ENCODE results near the gene FERMT1. TPM values are rescaled to one million over a fixed set of nuclear protein-coding genes. Genes with fewer than 3 reads are reported as not detected.

FERMT1 gene, protein sequence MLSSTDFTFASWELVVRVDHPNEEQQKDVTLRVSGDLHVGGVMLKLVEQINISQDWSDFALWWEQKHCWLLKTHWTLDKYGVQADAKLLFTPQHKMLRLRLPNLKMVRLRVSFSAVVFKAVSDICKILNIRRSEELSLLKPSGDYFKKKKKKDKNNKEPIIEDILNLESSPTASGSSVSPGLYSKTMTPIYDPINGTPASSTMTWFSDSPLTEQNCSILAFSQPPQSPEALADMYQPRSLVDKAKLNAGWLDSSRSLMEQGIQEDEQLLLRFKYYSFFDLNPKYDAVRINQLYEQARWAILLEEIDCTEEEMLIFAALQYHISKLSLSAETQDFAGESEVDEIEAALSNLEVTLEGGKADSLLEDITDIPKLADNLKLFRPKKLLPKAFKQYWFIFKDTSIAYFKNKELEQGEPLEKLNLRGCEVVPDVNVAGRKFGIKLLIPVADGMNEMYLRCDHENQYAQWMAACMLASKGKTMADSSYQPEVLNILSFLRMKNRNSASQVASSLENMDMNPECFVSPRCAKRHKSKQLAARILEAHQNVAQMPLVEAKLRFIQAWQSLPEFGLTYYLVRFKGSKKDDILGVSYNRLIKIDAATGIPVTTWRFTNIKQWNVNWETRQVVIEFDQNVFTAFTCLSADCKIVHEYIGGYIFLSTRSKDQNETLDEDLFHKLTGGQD
- total RNA-seq (not detected), polyA plus RNA-seq (not detected), total RNA-seq (0 reads per million in 6 experiments)

- ATAC-seq, result peak; percentile 37 to 39
Observed at GRCh38 chr20:6122873-6123648, at the start of gene FERMT1. Gene FERMT1 (minus strand): TSS chr20:6123030. CDS start chr20:6119554, 3,476 bp downstream.

DNA sequence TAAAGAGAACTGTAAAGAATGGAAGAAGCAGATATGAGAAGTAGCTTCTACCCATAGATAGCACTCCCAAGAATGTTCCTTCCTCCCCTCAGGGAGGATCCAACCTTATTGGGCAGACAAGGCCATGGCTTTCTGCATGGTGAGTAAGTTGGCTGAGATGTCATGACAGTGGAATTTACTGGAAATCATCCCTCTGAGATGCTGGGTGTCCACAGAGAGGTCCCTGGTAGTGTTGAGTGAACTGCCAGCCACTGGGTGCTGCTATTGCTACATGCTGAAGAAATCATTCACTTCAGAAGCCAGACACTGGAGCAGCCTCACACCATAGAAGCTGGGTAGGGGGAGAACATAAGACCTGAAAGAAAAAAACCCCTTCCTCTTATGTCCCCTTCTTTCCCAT is 46.4 kb upstream of the FERMT1 start:
- Mint-ChIP-seq H3K27ac (no peak overlapping the region), H3K36me3 (peaks cover 0 to 9% (median 0%) of the 10 kb centered on the region in 3 donors), H3K4me1 (no peaks in the 10 kb centered on the region), H3K27me3 (peaks cover 6 to 15% (median 6%) of the 10 kb centered on the region in 5 donors), H3K4me3 (no peak overlapping the region), H3K9me3 (peaks cover 4 to 25% (median 13%) of the 10 kb centered on the region in 9 donors)
- POLR2A ChIA-PET, result no interaction called here
- ATAC-seq, result no peak
- DNase-seq, result no peak

More at GRCh38 chr20:6122873-6123648, at the start of gene FERMT1:
- Mint-ChIP-seq H3K36me3 (no peaks in the 10 kb centered on the region), H3K4me1 (peaks cover 2 to 12% (median 9%) of the 10 kb centered on the region in 4 donors), H3K27me3 (peaks cover 20 to 58% (median 52%) of the 10 kb centered on the region in 5 donors), H3K9me3 (no peaks in the 10 kb centered on the region), H3K27ac (peak within 1 kb of the TSS in 1 of 10 donors; percentile 31), H3K4me3 (peak within 1 kb of the TSS; percentile 17 to 73 (median 57))
- no peak for DNase-seq
- POLR2A ChIA-PET, result no interaction called here

- POLR2A ChIA-PET, result no interaction called here
- H3K27me3 Mint-ChIP-seq, result peaks cover 6 to 24% (median 11%) of the 10 kb centered on the region in 5 donors
- H3K4me1 Mint-ChIP-seq, result no peaks in the 10 kb centered on the region
- DNase-seq, result no peak
- H3K9me3 Mint-ChIP-seq, result peaks cover 4 to 25% (median 13%) of the 10 kb centered on the region in 9 donors
- ATAC-seq, result no peak
- no peak overlapping the region for H3K27ac Mint-ChIP-seq
- H3K36me3 Mint-ChIP-seq, result peaks cover 0 to 13% (median 0%) of the 10 kb centered on the region in 3 donors
- no peak overlapping the region for H3K4me3 Mint-ChIP-seq
Observed at GRCh38 chr20:6168204-6168603, 45.4 kb upstream of the FERMT1 start.

DNA sequence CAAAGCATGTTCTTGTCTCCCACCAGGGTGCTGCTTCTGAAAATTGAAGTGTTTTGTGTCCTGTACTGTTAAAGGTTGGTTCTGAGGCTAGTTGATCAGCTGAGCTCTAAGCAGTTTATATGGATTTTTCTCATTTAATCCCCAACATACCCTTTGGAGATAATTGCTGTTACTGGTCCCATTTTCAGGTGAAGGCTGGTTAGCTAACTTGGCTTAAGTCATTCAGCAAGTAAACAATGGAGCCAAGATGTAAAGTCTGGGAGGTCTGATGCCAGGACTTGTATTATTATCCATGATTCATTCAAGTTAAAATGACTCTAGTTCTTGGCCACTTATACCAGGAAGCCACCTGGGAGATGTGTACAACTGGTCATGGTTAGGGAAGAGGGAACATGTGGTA is 42.5 kb upstream of the FERMT1 start:
- no peak for DNase-seq
- POLR2A ChIA-PET, result no interaction called here
- Mint-ChIP-seq H3K9me3 (peaks cover under 1 to 9% (median 3%) of the 10 kb centered on the region in 9 donors), H3K36me3 (peaks cover 0 to 7% (median 0%) of the 10 kb centered on the region in 3 donors), H3K4me1 (no peaks in the 10 kb centered on the region), H3K4me3 (no peak overlapping the region), H3K27me3 (peaks cover 9 to 52% (median 16%) of the 10 kb centered on the region in 5 donors), H3K27ac (no peak overlapping the region)
- no peak for ATAC-seq

- Mint-ChIP-seq H3K27ac (no peak overlapping the region), H3K27me3 (peaks cover 11 to 57% (median 17%) of the 10 kb centered on the region in 5 donors), H3K9me3 (peaks cover 0 to 12% (median 4%) of the 10 kb centered on the region in 9 donors), H3K4me1 (no peaks in the 10 kb centered on the region), H3K4me3 (no peak overlapping the region), H3K36me3 (peaks cover 0 to 10% (median 0%) of the 10 kb centered on the region in 3 donors)
- DNase-seq, result no peak
- POLR2A ChIA-PET, result no interaction called here
- no peak for ATAC-seq
Observed at GRCh38 chr20:6164421-6165341, 41.9 kb upstream of the FERMT1 start.

DNA sequence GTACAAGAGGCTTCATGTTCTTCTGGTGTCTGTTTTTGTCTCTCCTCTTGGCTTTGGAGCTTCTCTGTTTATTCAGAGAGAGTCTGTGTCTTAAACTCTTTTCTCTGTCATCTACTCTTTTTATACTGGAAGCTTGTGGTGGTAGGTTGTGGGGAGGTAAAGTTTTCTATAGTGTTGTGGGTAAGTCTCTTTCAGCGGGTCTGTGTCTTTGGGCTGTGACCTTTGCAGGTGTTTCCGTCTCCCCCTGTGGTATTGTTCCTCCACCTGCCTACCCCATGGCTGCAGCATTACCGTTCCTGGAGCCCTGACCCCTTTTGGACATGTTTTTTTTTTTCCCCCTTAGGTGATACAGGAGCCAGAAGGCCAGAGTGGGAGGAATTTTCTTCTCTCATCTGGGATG is 37.9 kb upstream of the FERMT1 start:
- Mint-ChIP-seq H3K4me3 (no peak overlapping the region), H3K27me3 (peaks cover 14 to 54% (median 26%) of the 10 kb centered on the region in 5 donors), H3K36me3 (peaks cover 0 to 31% (median 0%) of the 10 kb centered on the region in 3 donors), H3K27ac (no peak overlapping the region), H3K4me1 (no peaks in the 10 kb centered on the region), H3K9me3 (peaks cover 6 to 33% (median 15%) of the 10 kb centered on the region in 9 donors)
- POLR2A ChIA-PET, result no interaction called here
- ATAC-seq (no peak), DNase-seq (no peak)

- H3K4me1 Mint-ChIP-seq, result no peaks in the 10 kb centered on the region
- no peak overlapping the region for H3K4me3 Mint-ChIP-seq
- H3K36me3 Mint-ChIP-seq, result peaks cover 0 to 27% (median 0%) of the 10 kb centered on the region in 3 donors
- DNase-seq, result no peak
- POLR2A ChIA-PET, result no interaction called here
- peaks cover 23 to 64% (median 26%) of the 10 kb centered on the region in 5 donors for H3K27me3 Mint-ChIP-seq
- peaks cover 7 to 43% (median 15%) of the 10 kb centered on the region in 9 donors for H3K9me3 Mint-ChIP-seq
- ATAC-seq, result no peak
- H3K27ac Mint-ChIP-seq, result no peak overlapping the region
Observed at GRCh38 chr20:6157345-6157744, 34.5 kb upstream of the FERMT1 start.

- H3K9me3 Mint-ChIP-seq, result peaks cover 4 to 31% (median 13%) of the 10 kb centered on the region in 9 donors
Observed at GRCh38 chr20:6152777-6153176, 29.9 kb upstream of the FERMT1 start.

GRCh38 chr20:6148073-6148472 is 25.2 kb upstream of the FERMT1 start:
- no peaks in the 10 kb centered on the region for H3K36me3 Mint-ChIP-seq
- DNase-seq, result no peak
- H3K4me1 Mint-ChIP-seq, result no peaks in the 10 kb centered on the region
- no peak overlapping the region for H3K4me3 Mint-ChIP-seq
- H3K27ac Mint-ChIP-seq, result no peak overlapping the region
- peaks cover 0 to 14% (median 0%) of the 10 kb centered on the region in 9 donors for H3K9me3 Mint-ChIP-seq
- H3K27me3 Mint-ChIP-seq, result peaks cover 12 to 26% (median 14%) of the 10 kb centered on the region in 5 donors
- POLR2A ChIA-PET, result no interaction called here
- no peak for ATAC-seq

More at GRCh38 chr20:6152777-6153176, 29.9 kb upstream of the FERMT1 start:
- no peak for ATAC-seq
- Mint-ChIP-seq H3K27ac (no peak overlapping the region), H3K4me1 (no peaks in the 10 kb centered on the region), H3K4me3 (no peak overlapping the region), H3K36me3 (peaks cover 0 to 14% (median 0%) of the 10 kb centered on the region in 3 donors), H3K27me3 (peaks cover 17 to 51% (median 22%) of the 10 kb centered on the region in 5 donors)
- no peak for DNase-seq
- POLR2A ChIA-PET, result no interaction called here

GRCh38 chr20:6142348-6142993 is 19.6 kb upstream of the FERMT1 start:
- Mint-ChIP-seq H3K4me1 (no peaks in the 10 kb centered on the region), H3K9me3 (peaks cover 0 to 7% (median 0%) of the 10 kb centered on the region in 9 donors)
- ATAC-seq, result peak in 1 of 2 donors; percentile 38

GRCh38 chr20:6140947-6141346 is 18.1 kb upstream of the FERMT1 start:
- ATAC-seq (no peak), DNase-seq (no peak)
- Mint-ChIP-seq H3K27ac (no peak overlapping the region), H3K36me3 (no peaks in the 10 kb centered on the region), H3K4me3 (no peak overlapping the region), H3K4me1 (peaks cover 0 to 1% (median 0%) of the 10 kb centered on the region in 4 donors), H3K27me3 (peaks cover 17 to 32% (median 27%) of the 10 kb centered on the region in 5 donors), H3K9me3 (peaks cover 0 to 6% (median 0%) of the 10 kb centered on the region in 9 donors)
- POLR2A ChIA-PET, result no interaction called here

More at GRCh38 chr20:6142348-6142993, 19.6 kb upstream of the FERMT1 start:
- no peaks in the 10 kb centered on the region for H3K36me3 Mint-ChIP-seq
- POLR2A ChIA-PET, result no interaction called here
- H3K4me3 Mint-ChIP-seq, result no peak overlapping the region
- no peak overlapping the region for H3K27ac Mint-ChIP-seq
- peak in 9 of 10 donors; percentile 15 to 66 (median 41) for DNase-seq
- H3K27me3 Mint-ChIP-seq, result peaks cover 11 to 22% (median 18%) of the 10 kb centered on the region in 5 donors

Measured in naive thymus-derived CD8-positive, alpha-beta T cell (primary cell).